ENCODE measurements around the gene CACNA1C.

DNA sequence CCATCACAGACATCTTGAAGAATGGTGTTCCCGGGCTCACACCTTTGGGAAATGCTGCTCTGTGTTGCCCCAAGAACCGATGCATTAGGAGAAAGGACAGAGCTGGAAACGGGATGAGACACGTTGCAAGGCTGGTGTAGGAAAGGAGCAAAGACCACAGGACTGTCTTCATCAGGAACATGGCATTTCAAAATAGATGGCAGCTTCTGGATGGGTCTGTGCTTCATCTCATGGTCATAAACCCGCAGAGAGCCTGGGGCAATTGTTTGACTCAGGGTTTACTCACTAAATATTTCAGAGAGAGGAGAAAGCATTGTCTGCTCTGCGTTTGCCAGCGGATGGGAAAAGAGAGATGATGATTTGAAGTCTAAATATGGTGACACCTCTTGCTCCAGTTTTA lies 76.3 kb downstream of the CACNA1C start:
- TF ChIP-seq, protein P1, sequence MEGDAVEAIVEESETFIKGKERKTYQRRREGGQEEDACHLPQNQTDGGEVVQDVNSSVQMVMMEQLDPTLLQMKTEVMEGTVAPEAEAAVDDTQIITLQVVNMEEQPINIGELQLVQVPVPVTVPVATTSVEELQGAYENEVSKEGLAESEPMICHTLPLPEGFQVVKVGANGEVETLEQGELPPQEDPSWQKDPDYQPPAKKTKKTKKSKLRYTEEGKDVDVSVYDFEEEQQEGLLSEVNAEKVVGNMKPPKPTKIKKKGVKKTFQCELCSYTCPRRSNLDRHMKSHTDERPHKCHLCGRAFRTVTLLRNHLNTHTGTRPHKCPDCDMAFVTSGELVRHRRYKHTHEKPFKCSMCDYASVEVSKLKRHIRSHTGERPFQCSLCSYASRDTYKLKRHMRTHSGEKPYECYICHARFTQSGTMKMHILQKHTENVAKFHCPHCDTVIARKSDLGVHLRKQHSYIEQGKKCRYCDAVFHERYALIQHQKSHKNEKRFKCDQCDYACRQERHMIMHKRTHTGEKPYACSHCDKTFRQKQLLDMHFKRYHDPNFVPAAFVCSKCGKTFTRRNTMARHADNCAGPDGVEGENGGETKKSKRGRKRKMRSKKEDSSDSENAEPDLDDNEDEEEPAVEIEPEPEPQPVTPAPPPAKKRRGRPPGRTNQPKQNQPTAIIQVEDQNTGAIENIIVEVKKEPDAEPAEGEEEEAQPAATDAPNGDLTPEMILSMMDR (IDR thresholded peaks at IDR 0.05): no peak
- no peak for TF ChIP-seq POLR2AphosphoS5 (IDR thresholded peaks at IDR 0.05)
